Liver (tissue), 9 donors: ENCODE results near the gene ULK3. TPM values are rescaled to one million over a fixed set of nuclear protein-coding genes. Genes with fewer than 3 reads are reported as not detected.
A peak's percentile ranks its signal among the peaks of the same experiment; 100 is the strongest.

Experiments used
- DNase-seq: peaks from one replicate; pipeline ENCODE4 v3.0.0-alpha.2; 2017; ENCODE audit warnings: low spot score
- H3K27ac ChIP-seq, 2 donors: one replicate each; pipeline ENCODE4 v1.7.0; 2013; ENCODE audit warnings: inconsistent platforms in 2 of 2, low read length in 2 of 2, control low read depth in 1 of 2, low read depth in 1 of 2, mild to moderate bottlenecking in 1 of 2
- H3K27me3 ChIP-seq, 4 donors: one replicate each; pipeline versions ENCODE4 v1.6.1 to v1.7.0; 2013; ENCODE audit warnings: low read length in 3 of 4, inconsistent platforms in 1 of 4, mild to moderate bottlenecking in 1 of 4, moderate library complexity in 1 of 4; ENCODE audit not compliant: control insufficient read depth in 4 of 4, insufficient read depth in 4 of 4
- H3K36me3 ChIP-seq, 4 donors: one replicate each; pipeline versions ENCODE4 v1.6.1 to v1.7.0; 2013; ENCODE audit warnings: low read length in 3 of 4, mild to moderate bottlenecking in 3 of 4, low read depth in 1 of 4, moderate library complexity in 1 of 4; ENCODE audit not compliant: control insufficient read depth in 4 of 4, insufficient read depth in 3 of 4
- H3K4me1 ChIP-seq, 4 donors: one replicate each; pipeline versions ENCODE4 v1.6.1 to v1.7.0; 2013; ENCODE audit warnings: low read length in 3 of 4, mild to moderate bottlenecking in 3 of 4, moderate library complexity in 1 of 4; ENCODE audit not compliant: control insufficient read depth in 4 of 4, insufficient read depth in 4 of 4
- H3K4me3 ChIP-seq, 3 donors: one replicate each; pipeline versions ENCODE4 v1.6.1 to v1.7.0; 2013; ENCODE audit warnings: low read length in 3 of 3, control low read depth in 1 of 3, low read depth in 1 of 3, mild to moderate bottlenecking in 1 of 3
- H3K9ac ChIP-seq, 2 donors: one replicate each; pipeline ENCODE4 v1.7.0; 2013; ENCODE audit warnings: low read length in 2 of 2, mild to moderate bottlenecking in 2 of 2, moderate library complexity in 2 of 2, control low read depth in 1 of 2, low read depth in 1 of 2
- H3K9me3 ChIP-seq, 4 donors: one replicate each; pipeline versions ENCODE4 v1.6.1 to v1.7.0; 2013; ENCODE audit warnings: low read length in 3 of 4; ENCODE audit not compliant: control insufficient read depth in 4 of 4
- ATF3 ChIP-seq: IDR thresholded peaks from 2 replicates; pipeline ENCODE4 v1.6.1; 2016; ENCODE audit warnings: antibody characterized with exemption
- EGR1 ChIP-seq, 2 donors: IDR thresholded peaks; 2 replicates each; pipeline ENCODE4 v1.6.1; 2016 to 2018; ENCODE audit warnings: antibody characterized with exemption in 2 of 2, low read depth in 2 of 2
- FOXA1 ChIP-seq: IDR thresholded peaks from 2 replicates; pipeline ENCODE4 v1.6.1; 2016; ENCODE audit warnings: antibody characterized with exemption
- FOXA2 ChIP-seq: IDR thresholded peaks from 2 replicates; pipeline ENCODE4 v1.6.1; 2016; ENCODE audit warnings: antibody characterized with exemption
- GABPA ChIP-seq, 2 donors: IDR thresholded peaks in 1 of 2; conservative IDR thresholded peaks in 1 of 2; 2 replicates each; pipeline ENCODE4 v1.6.1; 2016; ENCODE audit warnings: antibody characterized with exemption in 2 of 2, mild to moderate bottlenecking in 1 of 2, moderate library complexity in 1 of 2
- HNF4A ChIP-seq, 2 donors: conservative IDR thresholded peaks; 2 replicates each; pipeline ENCODE4 v1.6.1; 2016; ENCODE audit warnings: antibody characterized with exemption in 2 of 2, mild to moderate bottlenecking in 2 of 2
- JUND ChIP-seq, 2 donors: IDR thresholded peaks; 2 replicates each; pipeline ENCODE4 v1.6.1; 2016; ENCODE audit warnings: antibody characterized with exemption in 2 of 2
- NR2F2 ChIP-seq: IDR thresholded peaks from 2 replicates; pipeline ENCODE4 v1.6.1; 2016; ENCODE audit warnings: antibody characterized with exemption
- RAD21 ChIP-seq, 2 donors: IDR thresholded peaks; 2 replicates each; pipeline ENCODE4 v1.6.1; 2016; ENCODE audit warnings: antibody characterized with exemption in 2 of 2, mild to moderate bottlenecking in 2 of 2
- RXRA ChIP-seq, 2 donors: IDR thresholded peaks; 2 replicates each; pipeline ENCODE4 v1.6.1; 2017 to 2018; ENCODE audit warnings: antibody characterized with exemption in 2 of 2, mild to moderate bottlenecking in 1 of 2
- SP1 ChIP-seq: IDR thresholded peaks from 2 replicates; pipeline ENCODE4 v1.6.1; 2018; ENCODE audit warnings: antibody characterized with exemption, mild to moderate bottlenecking
- TAF1 ChIP-seq: conservative IDR thresholded peaks from 2 replicates; pipeline ENCODE4 v1.6.1; 2016; ENCODE audit warnings: antibody characterized with exemption, mild to moderate bottlenecking
- YY1 ChIP-seq: IDR thresholded peaks from 2 replicates; pipeline ENCODE4 v1.6.1; 2016; ENCODE audit warnings: antibody characterized with exemption, mild to moderate bottlenecking
- ZBTB33 ChIP-seq: IDR thresholded peaks from 2 replicates; pipeline ENCODE4 v1.6.1; 2016; ENCODE audit warnings: antibody characterized with exemption
- WGBS: extraction: QIAGEN DNeasy Blood & Tissue Kit; methylation state at CpG from one replicate; pipeline ENCODE4 v1.1.7; 2013; 5-methylcytosine and 5-hydroxymethylcytosine counted together
- polyA plus RNA-seq, 2 donors: library from polyadenylated mRNA; stranded (reverse) in 1 of 2; unstranded in 1 of 2; fragments of 200-250 nt in 1 of 2; fragments of >200 nt in 1 of 2; fragmentation: Nextera tagmentation in 1 of 2; extraction: Ambion mirVana in 1 of 2; gene quantifications; one replicate each; pipeline versions ENCODE4 v1.2.1 to v1.2.3, GENCODE V29; 2013 to 2015
- total RNA-seq, 2 donors: library from RNA; depleted of rRNA; stranded (reverse); fragments of >200 nt; gene quantifications; one replicate each; pipeline ENCODE4 v1.2.3, GENCODE V29; 2014
- TF ChIP-seq, protein P1 (sequence below): IDR thresholded peaks from 2 replicates; pipeline ENCODE4 v1.6.1; 2016; ENCODE audit warnings: antibody characterized with exemption
- TF ChIP-seq, protein P2 (sequence below): fragments of 150-350 bp; IDR thresholded peaks from 2 replicates; pipeline ENCODE4 v1.5.1; 2017; ENCODE audit warnings: improper control_type of control experiment, low read depth, low read length; ENCODE audit not compliant: missing input control
- donor health status: healthy.
- donor health status: healthy.
- donor health status: healthy.
- donor health status: healthy.
- donor health status: healthy.

The ULK3 gene
- total and polyA plus RNA-seq, 4 donors: 13.1 to 35.5 (median 21.4) TPM

- TF ChIP-seq GABPA (IDR thresholded peaks at IDR 0.05 in 1 of 2, conservative IDR thresholded peaks at IDR 0.05 in 1 of 2): no peak
- TF ChIP-seq, protein P1, sequence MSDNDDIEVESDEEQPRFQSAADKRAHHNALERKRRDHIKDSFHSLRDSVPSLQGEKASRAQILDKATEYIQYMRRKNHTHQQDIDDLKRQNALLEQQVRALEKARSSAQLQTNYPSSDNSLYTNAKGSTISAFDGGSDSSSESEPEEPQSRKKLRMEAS: no peak
- TF ChIP-seq ATF3: no peak
- no peak for TF ChIP-seq FOXA1
- no peak for TF ChIP-seq RAD21 (IDR thresholded peaks at IDR 0.05)
- TF ChIP-seq JUND (IDR thresholded peaks at IDR 0.05): no peak
- TF ChIP-seq RXRA (IDR thresholded peaks at IDR 0.05): no peak
- TF ChIP-seq EGR1 (IDR thresholded peaks at IDR 0.05; ENCODE audit: low read depth in 2 of 2): no peak
- no peak for TF ChIP-seq FOXA2
Observed at GRCh38 chr15:74890665-74890960, 47.7 kb upstream of the ULK3 start (continued).

- H3K27me3 ChIP-seq: no peaks in the 10 kb centered on the region
- H3K9ac ChIP-seq: peak within 1 kb of the TSS; percentile 5 to 42
- peaks cover 0 to 6% (median 4%) of the 10 kb centered on the region in 4 donors for H3K36me3 ChIP-seq
- peak; percentile 82 for DNase-seq
- peak within 1 kb of the TSS; percentile 46 to 78 (median 66) for H3K4me3 ChIP-seq
- TF ChIP-seq, protein P1: no peak
- TF ChIP-seq SP1 (peak; percentile 24), YY1 (peak; percentile 94), TAF1 (no peak), NR2F2 (peak; percentile 2), HNF4A (conservative IDR thresholded peaks at IDR 0.05) (peak; percentile 21 to 30), JUND (IDR thresholded peaks at IDR 0.05) (no peak), FOXA2 (no peak), RXRA (IDR thresholded peaks at IDR 0.05) (peak in 1 of 2 donors; percentile 10)
- TF ChIP-seq, protein P2, sequence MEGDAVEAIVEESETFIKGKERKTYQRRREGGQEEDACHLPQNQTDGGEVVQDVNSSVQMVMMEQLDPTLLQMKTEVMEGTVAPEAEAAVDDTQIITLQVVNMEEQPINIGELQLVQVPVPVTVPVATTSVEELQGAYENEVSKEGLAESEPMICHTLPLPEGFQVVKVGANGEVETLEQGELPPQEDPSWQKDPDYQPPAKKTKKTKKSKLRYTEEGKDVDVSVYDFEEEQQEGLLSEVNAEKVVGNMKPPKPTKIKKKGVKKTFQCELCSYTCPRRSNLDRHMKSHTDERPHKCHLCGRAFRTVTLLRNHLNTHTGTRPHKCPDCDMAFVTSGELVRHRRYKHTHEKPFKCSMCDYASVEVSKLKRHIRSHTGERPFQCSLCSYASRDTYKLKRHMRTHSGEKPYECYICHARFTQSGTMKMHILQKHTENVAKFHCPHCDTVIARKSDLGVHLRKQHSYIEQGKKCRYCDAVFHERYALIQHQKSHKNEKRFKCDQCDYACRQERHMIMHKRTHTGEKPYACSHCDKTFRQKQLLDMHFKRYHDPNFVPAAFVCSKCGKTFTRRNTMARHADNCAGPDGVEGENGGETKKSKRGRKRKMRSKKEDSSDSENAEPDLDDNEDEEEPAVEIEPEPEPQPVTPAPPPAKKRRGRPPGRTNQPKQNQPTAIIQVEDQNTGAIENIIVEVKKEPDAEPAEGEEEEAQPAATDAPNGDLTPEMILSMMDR: peak; percentile 14
- WGBS: 1% methylated on average over 47 of the region's 47 CpGs
- H3K27ac ChIP-seq: peak within 1 kb of the TSS; percentile 58 to 77
- peaks cover 7 to 30% (median 21%) of the 10 kb centered on the region in 4 donors for H3K4me1 ChIP-seq
- no peaks in the 10 kb centered on the region for H3K9me3 ChIP-seq
Observed at GRCh38 chr15:74889883-74890664, 47.1 kb upstream of the ULK3 start, which contains the start of gene MPI. Gene MPI (plus strand): TSS chr15:74890042. CDS start chr15:74890074, 32 bp downstream.

GRCh38 chr15:74889390-74889882 lies 46.5 kb upstream of the ULK3 start:
- H3K36me3 ChIP-seq: peaks cover 0 to 6% (median 4%) of the 10 kb centered on the region in 4 donors
- TF ChIP-seq FOXA1 (no peak), SP1 (no peak), ZBTB33 (no peak), YY1 (no peak), NR2F2 (peak; percentile 40), TAF1 (no peak)
- no peaks in the 10 kb centered on the region for H3K9me3 ChIP-seq
- H3K9ac ChIP-seq: peak overlapping the region in 1 of 2 donors; percentile 42
- peak overlapping the region in 2 of 3 donors; percentile 66 to 78 for H3K4me3 ChIP-seq
- no peak for DNase-seq
- H3K4me1 ChIP-seq: peaks cover 7 to 30% (median 21%) of the 10 kb centered on the region in 4 donors
- H3K27me3 ChIP-seq: no peaks in the 10 kb centered on the region
- peak overlapping the region; percentile 22 to 77 for H3K27ac ChIP-seq
- WGBS: 58% methylated on average over 8 of the region's 8 CpGs
